H9 (cell line): ENCODE results near the gene PROSER3. TPM values are rescaled to one million over a fixed set of nuclear protein-coding genes. Genes with fewer than 3 reads are reported as not detected.

Experiments used
- DNase-seq: peaks from one replicate; pipeline ENCODE4 v3.0.0-alpha.2; 2017
- H2AFZ ChIP-seq: one replicate; pipeline ENCODE4 v1.6.1; 2013; ENCODE audit warnings: mild to moderate bottlenecking, low read length, control low read depth, moderate library complexity
- H2AK5ac ChIP-seq: 2 replicates; pipeline ENCODE4 v1.6.1; 2013; ENCODE audit warnings: low read length, control low read depth, mixed read lengths; ENCODE audit not compliant: insufficient read length
- H2BK120ac ChIP-seq: one replicate; pipeline ENCODE4 v1.6.1; 2013; ENCODE audit warnings: low read depth, mild to moderate bottlenecking, low read length, control low read depth, inconsistent platforms; ENCODE audit not compliant: poor library complexity, severe bottlenecking
- H2BK12ac ChIP-seq: 2 replicates; pipeline ENCODE4 v1.6.1; 2013; ENCODE audit warnings: low read length, control low read depth, mixed read lengths, low read depth; ENCODE audit not compliant: insufficient read length
- H2BK15ac ChIP-seq: 2 replicates; pipeline ENCODE4 v1.6.1; 2013; ENCODE audit warnings: low read depth, low read length, control low read depth
- H2BK20ac ChIP-seq: one replicate; pipeline ENCODE4 v1.6.1; 2013; ENCODE audit warnings: low read depth, mild to moderate bottlenecking, low read length, control low read depth, inconsistent platforms; ENCODE audit not compliant: poor library complexity, severe bottlenecking
- H2BK5ac ChIP-seq: 2 replicates; pipeline ENCODE4 v1.6.1; 2013; ENCODE audit warnings: low read length, control low read depth, mixed read lengths; ENCODE audit not compliant: insufficient read length
- H3K14ac ChIP-seq: 2 replicates; pipeline ENCODE4 v1.6.1; 2013; ENCODE audit warnings: low read length, control low read depth; ENCODE audit not compliant: insufficient read depth
- H3K18ac ChIP-seq: 2 replicates; pipeline ENCODE4 v1.6.1; 2013; ENCODE audit warnings: low read depth, mild to moderate bottlenecking, mixed read lengths, low read length, control low read depth; ENCODE audit not compliant: insufficient read length
- H3K23ac ChIP-seq: 2 replicates; pipeline ENCODE4 v1.6.1; 2013; ENCODE audit warnings: low read length, control low read depth, mixed read lengths, low read depth; ENCODE audit not compliant: insufficient read length
- H3K23me2 ChIP-seq: 2 replicates; pipeline ENCODE4 v1.6.1; 2013; ENCODE audit warnings: low read depth, mild to moderate bottlenecking, mixed read lengths, low read length, control low read depth; ENCODE audit not compliant: insufficient read length, poor library complexity, severe bottlenecking
- H3K27ac ChIP-seq: 2 replicates; pipeline ENCODE4 v1.5.1; 2013; ENCODE audit warnings: low read length, control low read depth, mixed read lengths, low read depth; ENCODE audit not compliant: insufficient read length
- H3K27me3 ChIP-seq: 2 replicates; pipeline ENCODE4 v1.6.1; 2013; ENCODE audit warnings: low read length, control low read depth, inconsistent platforms; ENCODE audit not compliant: insufficient read depth
- H3K4ac ChIP-seq: 2 replicates; pipeline ENCODE4 v1.6.1; 2013; ENCODE audit warnings: low read depth, mild to moderate bottlenecking, control low read depth, inconsistent platforms, low read length, moderate library complexity
- H3K4me1 ChIP-seq: 2 replicates; pipeline ENCODE4 v1.6.1; 2013; ENCODE audit warnings: low read length, control low read depth, inconsistent platforms; ENCODE audit not compliant: insufficient read depth
- H3K4me2 ChIP-seq: 2 replicates; pipeline ENCODE4 v1.6.1; 2013; ENCODE audit warnings: low read length, control low read depth, mixed read lengths; ENCODE audit not compliant: insufficient read length, insufficient read depth
- H3K56ac ChIP-seq: 2 replicates; pipeline ENCODE4 v1.6.1; 2013; ENCODE audit warnings: low read depth, mild to moderate bottlenecking, mixed read lengths, low read length, control low read depth; ENCODE audit not compliant: insufficient read length
- H3K79me1 ChIP-seq: 2 replicates; pipeline ENCODE4 v1.6.1; 2013; ENCODE audit warnings: low read depth, mild to moderate bottlenecking, moderate library complexity, low read length, control low read depth, inconsistent platforms; ENCODE audit not compliant: insufficient read depth, poor library complexity, severe bottlenecking
- H3K79me2 ChIP-seq: 2 replicates; pipeline ENCODE4 v1.6.1; 2013; ENCODE audit warnings: low read length, control low read depth, inconsistent platforms; ENCODE audit not compliant: insufficient read depth
- H3K9ac ChIP-seq: 2 replicates; pipeline ENCODE4 v1.6.1; 2013; ENCODE audit warnings: low read length, control low read depth, mixed read lengths; ENCODE audit not compliant: insufficient read length; ENCODE audit errors: extremely low read depth
- H3K9me3 ChIP-seq: one replicate; pipeline ENCODE4 v1.6.1; 2013; ENCODE audit warnings: low read depth, low read length, inconsistent platforms; ENCODE audit not compliant: control insufficient read depth
- H3T11ph ChIP-seq: one replicate; pipeline ENCODE4 v1.6.1; 2013; ENCODE audit warnings: mild to moderate bottlenecking, low read length, control low read depth, inconsistent platforms
- H4K20me1 ChIP-seq: one replicate; pipeline ENCODE4 v1.6.1; 2013; ENCODE audit not compliant: control insufficient read depth, insufficient read length, insufficient read depth
- H4K5ac ChIP-seq: 2 replicates; pipeline ENCODE4 v1.6.1; 2013; ENCODE audit warnings: low read depth, mild to moderate bottlenecking, mixed read lengths, low read length, control low read depth; ENCODE audit not compliant: insufficient read length
- H4K8ac ChIP-seq: replicated peaks from 2 replicates; pipeline ENCODE4 v1.6.1; 2013; ENCODE audit warnings: low read length, control low read depth, mixed read lengths, low read depth; ENCODE audit not compliant: insufficient read length
- H4K91ac ChIP-seq: 2 replicates; pipeline ENCODE4 v1.6.1; 2013; ENCODE audit warnings: low read depth, mild to moderate bottlenecking, moderate library complexity, mixed read lengths, low read length, control low read depth; ENCODE audit not compliant: insufficient read length
- H3K27ac Mint-ChIP-seq, 3 experiments: 2 replicates in 2 of 3; 3 replicates in 1 of 3; pipeline ENCODE4 v1.8.0; 2020 to 2021; ENCODE audit warnings: mixed read lengths in 3 of 3, mild to moderate bottlenecking in 1 of 3, moderate library complexity in 1 of 3
- H3K27me3 Mint-ChIP-seq: 2 replicates; pipeline ENCODE4 v1.8.0; 2021; ENCODE audit warnings: low read depth, mild to moderate bottlenecking, moderate library complexity, mixed read lengths
- H3K36me3 Mint-ChIP-seq, 3 experiments: 2 replicates in 2 of 3; 3 replicates in 1 of 3; pipeline ENCODE4 v1.8.0; 2020 to 2021; ENCODE audit warnings: low read depth in 3 of 3, mixed read lengths in 3 of 3; ENCODE audit not compliant: insufficient read depth in 1 of 3
- H3K4me1 Mint-ChIP-seq, 2 experiments: 2 replicates each; pipeline ENCODE4 v1.8.0; 2020; ENCODE audit warnings: mixed read lengths in 2 of 2
- H3K4me3 Mint-ChIP-seq, 2 experiments: 2 replicates in 1 of 2; 3 replicates in 1 of 2; pipeline ENCODE4 v1.8.0; 2020 to 2021; ENCODE audit warnings: mild to moderate bottlenecking in 2 of 2, mixed read lengths in 2 of 2, moderate library complexity in 1 of 2
- H3K9me3 Mint-ChIP-seq, 2 experiments: 2 replicates in 1 of 2; 3 replicates in 1 of 2; pipeline ENCODE4 v1.8.0; 2020; ENCODE audit warnings: mild to moderate bottlenecking in 2 of 2, mixed read lengths in 2 of 2, moderate library complexity in 1 of 2
- CTCF ChIP-seq: fragments of 200-600 bp; sonication (generic); conservative IDR thresholded peaks from 3 replicates; pipeline ENCODE4 v1.8.0; 2021; ENCODE audit warnings: antibody characterized with exemption, mild to moderate bottlenecking
- WGBS: extraction: QIAGEN DNeasy Blood & Tissue Kit; methylation state at CpG from one replicate; pipeline ENCODE4 v1.1.7; 2013; ENCODE audit warnings: missing lambda C conversion rate, low lambda C conversion rate, mixed read lengths; ENCODE audit not compliant: insufficient read length; ENCODE audit errors: extremely low coverage; 5-methylcytosine and 5-hydroxymethylcytosine counted together
- total RNA-seq: library from RNA; stranded (reverse); gene quantifications from 2 replicates; pipeline ENCODE4 v1.2.1, GENCODE V29; 2021

Gene PROSER3
- total RNA-seq, 1 experiment from 2014 or later: 29.1 TPM

- H3K27me3 ChIP-seq: no peaks in the 10 kb centered on the region
- H3K14ac ChIP-seq: no peak overlapping the region
- Mint-ChIP-seq H3K36me3 (peaks cover 0 to 5% (median 0%) of the 10 kb centered on the region in 3 experiments; a peak in 2 of 7 replicates), H3K27me3 (no peaks in the 10 kb centered on the region), H3K27ac (no peak overlapping the region), H3K4me3 (no peak overlapping the region), H3K4me1 (peaks cover 17 to 30% of the 10 kb centered on the region in 2 experiments), H3K9me3 (no peaks in the 10 kb centered on the region; a peak in 1 of 5 replicates)
- H3K4me2 ChIP-seq: no peak overlapping the region
- no peak overlapping the region for H4K91ac ChIP-seq
- no peak for DNase-seq
- no peak for TF ChIP-seq CTCF
- no peak overlapping the region for H4K5ac ChIP-seq
- no peak overlapping the region for H3K56ac ChIP-seq
- H3K79me1 ChIP-seq: no peaks in the 10 kb centered on the region
- H2BK15ac ChIP-seq: no peak overlapping the region
- no CpG with 5 or more reads among the region's 15 CpGs for WGBS
- H4K8ac ChIP-seq: no peak overlapping the region
- H3K23me2 ChIP-seq: peaks cover 7% of the 10 kb centered on the region
- H2BK12ac ChIP-seq: no peak overlapping the region
- H3K9ac ChIP-seq: no peak overlapping the region
- no peak overlapping the region for H2AFZ ChIP-seq
- no peak overlapping the region for H3K4ac ChIP-seq
- H3K79me2 ChIP-seq: no peaks in the 10 kb centered on the region
- no peak overlapping the region for H3K23ac ChIP-seq
- no peak overlapping the region for H2BK5ac ChIP-seq
- H3K18ac ChIP-seq: no peak overlapping the region
- no peak overlapping the region for H3K27ac ChIP-seq
- H2BK120ac ChIP-seq: no peak overlapping the region
- H3T11ph ChIP-seq: no peak overlapping the region
- peaks cover 3% of the 10 kb centered on the region for H4K20me1 ChIP-seq
- H3K9me3 ChIP-seq: no peaks in the 10 kb centered on the region
- no peak overlapping the region for H2AK5ac ChIP-seq
- H3K4me1 ChIP-seq: no peaks in the 10 kb centered on the region
- H2BK20ac ChIP-seq: no peak overlapping the region
These were observed 29.3 kb downstream of the PROSER3 start for GRCh38 chr19:35787227-35787799.
